ENCODE data around the gene MAPT.
A peak's percentile ranks its signal among the peaks of the same experiment; 100 is the strongest.

MAPT gene
- 1.3 to 3.0 reads per million in 2 experiments for total RNA-seq

GRCh38 chr17:45894022-45894784, at the start of gene MAPT:
MAPT (plus strand) TSS chr17:45894554; CDS start chr17:45962338, 67,784 bp downstream.
- DNase-seq (ENCODE audit: low read depth): peak; percentile 71

DNA sequence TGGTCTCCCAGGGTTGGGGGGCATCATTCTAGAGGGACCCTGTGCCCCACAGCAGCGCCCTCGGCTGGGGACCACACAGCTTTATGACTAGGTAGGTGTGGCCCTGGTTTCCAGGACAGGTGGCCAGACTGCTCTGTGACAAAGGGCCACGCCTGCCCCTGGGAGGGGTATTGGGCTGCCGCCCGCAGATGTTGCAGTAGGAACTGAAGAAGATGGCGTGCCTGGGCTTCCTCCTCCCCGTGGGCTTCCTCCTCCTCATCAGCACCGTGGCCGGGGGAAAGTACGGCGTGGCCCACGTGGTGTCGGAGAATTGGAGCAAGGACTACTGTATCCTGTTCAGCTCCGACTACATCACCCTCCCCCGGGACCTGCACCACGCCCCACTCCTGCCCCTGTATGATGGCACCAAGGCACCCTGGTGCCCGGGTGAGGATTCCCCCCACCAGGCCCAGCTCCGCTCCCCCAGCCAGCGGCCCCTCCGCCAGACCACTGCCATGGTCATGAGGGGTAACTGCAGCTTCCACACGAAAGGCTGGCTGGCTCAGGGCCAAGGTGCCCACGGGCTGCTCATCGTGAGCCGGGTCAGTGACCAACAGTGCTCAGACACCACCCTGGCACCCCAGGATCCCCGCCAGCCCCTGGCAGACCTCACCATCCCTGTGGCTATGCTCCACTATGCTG, 49.5 kb upstream of the MAPT start, which contains the start of gene SPPL2C:
Gene SPPL2C (plus strand): TSS at position 187 of the 681 bp plus-strand sequence. CDS start 26 bp downstream, at position 213.
- no peak for DNase-seq (ENCODE audit: low read depth)

DNA sequence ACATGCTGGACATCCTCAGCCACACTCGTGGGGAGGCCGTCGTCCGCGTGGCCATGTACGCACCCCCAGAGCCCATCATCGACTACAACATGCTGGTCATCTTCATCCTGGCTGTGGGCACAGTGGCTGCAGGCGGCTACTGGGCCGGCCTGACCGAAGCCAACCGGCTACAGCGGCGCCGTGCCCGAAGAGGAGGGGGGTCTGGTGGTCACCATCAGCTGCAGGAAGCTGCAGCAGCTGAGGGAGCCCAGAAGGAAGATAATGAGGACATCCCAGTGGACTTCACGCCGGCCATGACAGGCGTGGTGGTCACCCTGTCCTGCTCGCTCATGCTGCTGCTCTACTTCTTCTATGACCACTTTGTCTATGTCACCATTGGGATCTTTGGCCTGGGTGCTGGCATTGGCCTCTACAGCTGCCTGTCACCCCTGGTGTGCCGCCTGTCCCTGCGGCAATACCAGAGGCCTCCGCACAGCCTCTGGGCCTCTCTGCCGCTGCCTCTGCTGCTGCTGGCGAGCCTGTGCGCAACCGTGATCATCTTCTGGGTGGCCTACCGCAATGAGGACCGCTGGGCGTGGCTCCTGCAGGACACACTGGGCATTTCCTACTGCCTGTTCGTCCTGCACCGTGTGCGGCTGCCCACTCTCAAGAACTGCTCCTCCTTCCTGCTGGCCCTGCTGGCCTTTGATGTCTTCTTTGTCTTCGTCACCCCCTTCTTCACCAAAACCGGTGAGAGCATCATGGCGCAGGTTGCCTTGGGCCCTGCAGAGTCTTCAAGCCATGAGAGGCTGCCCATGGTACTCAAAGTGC, 48.8 kb upstream of the MAPT start:
- no peak for DNase-seq (ENCODE audit: low read depth)

- no peak for DNase-seq (ENCODE audit: low read depth)
Measured at GRCh38 chr17:45846223-45846622, 48.1 kb upstream of the MAPT start.

DNA sequence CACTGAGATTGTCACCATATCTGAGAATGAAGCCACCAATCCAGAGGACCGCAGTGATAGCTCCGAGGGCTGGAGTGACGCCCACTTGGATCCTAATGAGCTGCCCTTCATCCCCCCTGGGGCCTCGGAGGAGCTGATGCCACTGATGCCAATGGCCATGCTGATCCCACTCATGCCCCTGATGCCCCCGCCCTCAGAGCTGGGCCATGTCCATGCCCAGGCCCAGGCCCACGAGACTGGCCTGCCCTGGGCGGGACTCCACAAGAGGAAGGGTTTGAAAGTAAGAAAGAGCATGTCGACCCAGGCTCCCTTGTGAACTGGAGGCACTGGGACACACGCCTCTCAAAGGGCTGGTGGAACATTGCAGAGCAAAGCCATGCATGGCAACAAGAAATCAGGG, 47.7 kb upstream of the MAPT start:
- no peak for DNase-seq (ENCODE audit: low read depth)

- DNase-seq (ENCODE audit: low read depth): no peak
Measured at GRCh38 chr17:45847101-45847500, 47.3 kb upstream of the MAPT start.

GRCh38 chr17:45847747-45848146, 46.6 kb upstream of the MAPT start:
- no peak for DNase-seq (ENCODE audit: low read depth)

- no peak for DNase-seq (ENCODE audit: low read depth)
Measured at GRCh38 chr17:45848405-45848804, 45.9 kb upstream of the MAPT start.

DNA sequence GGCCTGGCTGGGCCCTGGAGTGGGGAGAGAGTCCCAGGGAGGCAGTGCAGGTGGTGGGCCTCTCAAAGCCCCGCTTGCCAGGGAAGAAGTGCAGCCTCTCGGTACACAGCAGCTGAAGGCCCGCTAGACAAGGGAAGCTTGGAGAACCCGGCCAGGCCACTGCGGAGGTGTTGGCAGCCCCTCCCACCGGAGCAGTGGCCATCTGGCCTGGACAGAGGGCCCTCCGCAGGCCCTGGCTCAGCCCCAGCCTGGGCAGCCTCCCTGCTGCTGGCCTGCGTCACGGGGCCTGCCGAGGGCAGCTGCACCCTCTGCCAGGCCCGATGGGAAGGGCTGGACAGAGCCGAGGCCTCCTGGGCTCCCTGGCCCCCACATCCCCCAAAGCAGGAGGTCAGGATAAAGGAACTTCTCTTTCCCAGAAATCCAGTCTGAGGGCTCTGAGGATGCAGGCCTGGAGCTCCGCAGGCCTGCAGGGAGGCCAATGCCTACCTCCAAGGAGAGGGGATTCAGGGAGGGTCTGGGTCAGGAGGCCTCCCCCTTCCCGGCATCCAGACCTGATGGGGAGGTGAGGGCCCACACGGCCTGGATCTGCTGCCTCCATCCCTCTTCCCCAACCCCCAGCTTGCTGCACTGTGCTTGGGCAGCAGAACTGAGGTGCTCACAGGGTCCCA, 45.4 kb upstream of the MAPT start:
- no peak for DNase-seq (ENCODE audit: low read depth)

DNA sequence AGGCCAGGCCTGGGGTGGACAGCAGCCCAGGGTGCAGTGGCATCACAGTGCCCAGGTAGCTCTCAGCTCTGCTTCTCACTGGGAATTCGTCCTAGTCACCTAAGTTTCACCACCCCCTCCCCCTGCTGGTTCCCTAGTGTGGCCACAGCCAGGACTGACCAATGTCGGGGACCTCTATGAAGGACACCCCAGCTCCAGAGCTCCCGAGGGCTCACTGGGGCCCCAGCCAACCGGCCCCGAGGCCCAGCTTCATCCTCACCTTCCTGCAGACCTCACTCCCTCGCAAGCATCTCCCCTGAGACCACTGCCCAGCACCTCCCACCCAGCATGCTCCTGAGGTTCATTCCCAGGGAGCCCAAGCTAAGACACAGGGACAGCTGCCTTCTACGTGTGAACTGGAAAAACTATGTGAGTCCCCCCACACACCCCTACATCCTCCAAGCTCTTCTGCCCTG, 44.8 kb upstream of the MAPT start:
- DNase-seq (ENCODE audit: low read depth): no peak

DNA sequence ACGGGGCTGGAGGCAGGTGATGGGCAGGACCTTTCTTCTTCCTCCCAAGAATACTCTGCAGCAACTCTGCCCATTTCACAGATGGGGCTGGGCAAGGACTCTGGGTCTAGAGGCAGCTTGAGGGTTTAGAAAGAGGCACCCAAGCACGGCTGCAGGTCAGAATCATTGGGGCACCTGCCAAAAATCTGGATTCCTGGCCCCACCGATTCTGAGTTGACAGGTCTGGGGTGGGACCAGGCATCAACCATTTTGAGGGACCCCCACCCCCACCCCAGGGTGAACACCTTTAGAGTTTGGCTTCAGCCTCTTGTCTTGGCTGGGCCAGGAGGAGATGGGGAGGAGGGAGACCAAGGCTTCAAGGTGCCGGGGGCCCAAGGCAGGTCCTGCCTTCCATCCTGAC, 44.3 kb upstream of the MAPT start:
- no peak for DNase-seq (ENCODE audit: low read depth)

DNA sequence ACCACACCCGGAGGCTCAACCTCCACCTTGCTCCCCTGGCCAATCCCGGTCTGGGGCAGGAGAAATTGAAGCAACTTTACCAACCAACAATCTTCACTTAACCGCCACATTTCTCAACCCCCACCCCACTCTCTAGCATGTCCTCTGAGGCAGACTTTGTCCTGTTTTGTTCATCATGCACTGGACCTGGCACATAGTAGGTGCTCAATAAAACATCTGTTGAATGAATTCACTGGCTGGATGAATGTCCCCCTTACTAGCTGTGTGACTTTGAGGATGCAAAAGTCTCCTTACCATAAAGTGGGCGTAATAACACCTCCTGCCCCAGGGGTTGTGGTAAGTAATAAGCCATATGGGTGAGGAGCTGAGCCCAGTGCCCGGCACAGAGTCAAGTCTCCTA, 43.9 kb upstream of the MAPT start:
- no peak for DNase-seq (ENCODE audit: low read depth)

GRCh38 chr17:45851022-45851421, 43.3 kb upstream of the MAPT start:
- no peak for DNase-seq (ENCODE audit: low read depth)

GRCh38 chr17:45851464-45851863, 42.9 kb upstream of the MAPT start:
- no peak for DNase-seq (ENCODE audit: low read depth)

DNA sequence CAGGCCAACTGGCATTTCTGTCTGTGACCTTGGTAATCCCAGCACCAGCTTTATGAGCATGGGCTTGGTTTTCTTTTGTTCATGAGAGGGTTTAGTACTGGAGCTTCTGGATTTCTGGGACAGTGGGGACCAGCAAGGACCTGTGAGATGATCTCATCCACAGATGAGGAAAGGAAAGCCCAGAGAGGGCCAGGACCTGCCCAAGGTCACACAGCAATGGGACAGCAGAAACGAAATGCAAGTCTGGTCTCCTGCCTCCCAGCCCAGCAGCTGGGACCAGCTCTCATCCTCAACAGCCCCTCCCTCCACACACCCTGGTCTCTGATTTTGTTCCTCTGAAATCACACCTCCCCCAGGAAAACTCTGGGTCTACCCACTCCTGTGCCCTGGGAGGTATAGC, 42.5 kb upstream of the MAPT start:
- no peak for DNase-seq (ENCODE audit: low read depth)

DNA sequence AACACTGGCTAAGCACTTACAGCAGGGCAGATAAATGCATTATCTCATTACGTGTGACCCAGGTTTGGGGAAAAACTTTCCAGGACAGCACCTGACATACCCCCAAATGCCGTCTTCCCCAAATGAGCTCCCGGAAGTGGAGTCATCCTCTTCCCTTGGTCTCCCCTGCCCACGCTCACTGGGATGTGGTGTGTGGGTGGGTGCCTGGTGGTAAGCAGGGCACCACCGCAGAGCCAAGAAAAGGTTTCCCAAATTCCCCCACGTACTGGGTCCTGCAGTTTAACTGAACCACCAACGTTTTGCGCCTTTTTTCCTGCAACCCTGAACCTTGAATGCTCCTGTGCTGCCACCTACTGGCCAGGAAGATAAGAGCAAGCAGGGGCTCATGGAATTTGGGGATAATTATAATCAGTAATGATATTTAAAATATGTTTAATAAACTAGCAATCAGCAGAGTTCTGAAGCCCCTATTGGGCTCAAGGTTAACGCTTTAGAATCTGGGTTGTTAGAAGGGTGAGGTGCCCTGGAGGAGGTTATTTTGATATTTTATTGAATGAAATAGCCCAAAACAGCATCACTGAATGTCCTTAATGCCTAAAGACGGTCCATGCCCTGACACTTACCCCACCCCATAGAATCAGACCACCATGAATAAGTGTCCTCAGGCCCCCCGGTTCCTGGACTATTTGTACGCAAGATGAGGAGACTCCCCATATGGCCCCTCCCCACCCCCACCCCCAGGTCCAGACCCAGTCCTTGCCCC, 41.6 kb upstream of the MAPT start:
- DNase-seq (ENCODE audit: low read depth): peak; percentile 52

GRCh38 chr17:45854209-45854608, 40.1 kb upstream of the MAPT start:
- no peak for DNase-seq (ENCODE audit: low read depth)

- DNase-seq (ENCODE audit: low read depth): no peak
Measured at GRCh38 chr17:45855691-45856336, 38.5 kb upstream of the MAPT start.

GRCh38 chr17:45857977-45858708, 36.2 kb upstream of the MAPT start:
- no peak for DNase-seq (ENCODE audit: low read depth)

DNA sequence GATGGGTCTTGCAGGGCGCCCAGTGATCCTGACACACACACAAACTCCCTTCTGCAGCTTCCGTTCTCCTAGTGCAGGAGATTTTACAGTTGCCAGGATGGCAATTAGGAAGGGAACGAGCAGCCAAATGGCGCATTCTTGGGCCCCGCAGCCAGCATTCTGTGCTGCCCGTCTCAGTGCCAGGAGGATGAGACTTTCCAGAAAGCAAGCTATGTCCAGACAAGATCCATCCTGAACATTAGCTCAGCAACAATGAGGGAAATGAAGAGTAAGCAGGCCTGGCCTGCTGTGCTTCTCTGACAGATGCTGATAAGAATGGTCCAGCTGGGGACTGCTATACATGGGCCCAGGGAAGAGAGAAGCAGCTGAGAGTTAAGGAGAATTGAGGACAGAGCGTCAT, 33.2 kb upstream of the MAPT start:
- DNase-seq (ENCODE audit: low read depth): no peak

All from T follicular helper cell (primary cell).